Type B pancreatic cell (in vitro differentiated cells): ENCODE data around the gene NTM. TPM values are rescaled to one million over a fixed set of nuclear protein-coding genes. Genes with fewer than 3 reads are reported as not detected.

ENCODE experiments used
- DNase-seq: peaks from one replicate; pipeline ENCODE4 v3.0.0; 2021; ENCODE audit warnings: mixed read lengths; ENCODE audit not compliant: unreplicated experiment; ENCODE audit errors: extremely low spot score
- H3K27ac Mint-ChIP-seq: 2 replicates; pipeline ENCODE4 v1.8.0; 2021; ENCODE audit warnings: mild to moderate bottlenecking, mixed read lengths
- H3K27me3 Mint-ChIP-seq: 2 replicates; pipeline ENCODE4 v1.8.0; 2021; ENCODE audit warnings: mixed read lengths
- H3K36me3 Mint-ChIP-seq: 2 replicates; pipeline ENCODE4 v1.8.0; 2021; ENCODE audit warnings: mixed read lengths
- H3K4me1 Mint-ChIP-seq: one replicate; pipeline ENCODE4 v1.8.0; 2021; ENCODE audit warnings: mixed read lengths; ENCODE audit not compliant: unreplicated experiment
- H3K4me3 Mint-ChIP-seq: 2 replicates; pipeline ENCODE4 v1.8.0; 2021; ENCODE audit warnings: mild to moderate bottlenecking, mixed read lengths
- H3K9me3 Mint-ChIP-seq: 2 replicates; pipeline ENCODE4 v1.8.0; 2021; ENCODE audit warnings: mixed read lengths
- CTCF ChIP-seq: fragments of 200-600 bp; sonication (generic); conservative IDR thresholded peaks from 2 replicates; pipeline ENCODE4 v1.5.0; 2021; ENCODE audit warnings: antibody characterized with exemption, mild to moderate bottlenecking
- total RNA-seq: library from RNA; stranded (reverse); gene quantifications from 2 replicates; pipeline ENCODE4 v1.2.1, GENCODE V29; 2021; ENCODE audit warnings: low replicate concordance

NTM gene
- total RNA-seq, 1 donor from 2014 or later: 19.2 TPM

GRCh38 chr11:132050577-132051165, 680.3 kb downstream of the NTM start:
- no peak overlapping the region for H3K27ac Mint-ChIP-seq
- H3K4me3 Mint-ChIP-seq: no peak overlapping the region
- TF ChIP-seq CTCF: no peak
- H3K4me1 Mint-ChIP-seq: peaks cover 36% of the 10 kb centered on the region
- peaks cover 23% of the 10 kb centered on the region for H3K27me3 Mint-ChIP-seq
- no peaks in the 10 kb centered on the region for H3K36me3 Mint-ChIP-seq
- DNase-seq: no peak
- no peaks in the 10 kb centered on the region for H3K9me3 Mint-ChIP-seq

- Mint-ChIP-seq H3K27me3 (peaks cover 20% of the 10 kb centered on the region), H3K36me3 (no peaks in the 10 kb centered on the region), H3K27ac (no peak overlapping the region), H3K4me3 (no peak overlapping the region), H3K4me1 (peaks cover 35% of the 10 kb centered on the region), H3K9me3 (no peaks in the 10 kb centered on the region)
- TF ChIP-seq CTCF: no peak
- DNase-seq: no peak
These were observed 681.3 kb downstream of the NTM start for GRCh38 chr11:132051704-132052103.

- no peaks in the 10 kb centered on the region for H3K9me3 Mint-ChIP-seq
- no peak for DNase-seq
- H3K4me3 Mint-ChIP-seq: no peak overlapping the region
- TF ChIP-seq CTCF: no peak
- H3K36me3 Mint-ChIP-seq: no peaks in the 10 kb centered on the region
- peaks cover 18% of the 10 kb centered on the region for H3K27me3 Mint-ChIP-seq
- H3K27ac Mint-ChIP-seq: no peak overlapping the region
- peaks cover 29% of the 10 kb centered on the region for H3K4me1 Mint-ChIP-seq
These were observed 681.9 kb downstream of the NTM start for GRCh38 chr11:132052342-132052741.

GRCh38 chr11:132052904-132053303, 682.5 kb downstream of the NTM start:
- H3K4me3 Mint-ChIP-seq: no peak overlapping the region
- no peaks in the 10 kb centered on the region for H3K36me3 Mint-ChIP-seq
- H3K4me1 Mint-ChIP-seq: peaks cover 25% of the 10 kb centered on the region
- TF ChIP-seq CTCF: no peak
- H3K27me3 Mint-ChIP-seq: peaks cover 18% of the 10 kb centered on the region
- H3K27ac Mint-ChIP-seq: no peak overlapping the region
- DNase-seq: no peak
- H3K9me3 Mint-ChIP-seq: no peaks in the 10 kb centered on the region

- Mint-ChIP-seq H3K36me3 (no peaks in the 10 kb centered on the region), H3K27me3 (peaks cover 12% of the 10 kb centered on the region), H3K9me3 (no peaks in the 10 kb centered on the region), H3K27ac (no peak overlapping the region), H3K4me1 (peaks cover 12% of the 10 kb centered on the region), H3K4me3 (no peak overlapping the region)
- TF ChIP-seq CTCF: no peak
- DNase-seq: no peak
These were observed 684.4 kb downstream of the NTM start for GRCh38 chr11:132054822-132055221.

GRCh38 chr11:132055296-132055695, 684.9 kb downstream of the NTM start:
- Mint-ChIP-seq H3K27me3 (peaks cover 15% of the 10 kb centered on the region), H3K27ac (no peak overlapping the region), H3K4me1 (peaks cover 7% of the 10 kb centered on the region), H3K9me3 (no peaks in the 10 kb centered on the region), H3K4me3 (no peak overlapping the region), H3K36me3 (no peaks in the 10 kb centered on the region)
- no peak for TF ChIP-seq CTCF
- DNase-seq: no peak
